Measurements from ENCODE around the gene UGT1A10. TPM values are rescaled to one million over a fixed set of nuclear protein-coding genes. Genes with fewer than 3 reads are reported as not detected.

UGT1A10 gene
- total and polyA plus RNA-seq, 12 donors: not detected

DNA sequence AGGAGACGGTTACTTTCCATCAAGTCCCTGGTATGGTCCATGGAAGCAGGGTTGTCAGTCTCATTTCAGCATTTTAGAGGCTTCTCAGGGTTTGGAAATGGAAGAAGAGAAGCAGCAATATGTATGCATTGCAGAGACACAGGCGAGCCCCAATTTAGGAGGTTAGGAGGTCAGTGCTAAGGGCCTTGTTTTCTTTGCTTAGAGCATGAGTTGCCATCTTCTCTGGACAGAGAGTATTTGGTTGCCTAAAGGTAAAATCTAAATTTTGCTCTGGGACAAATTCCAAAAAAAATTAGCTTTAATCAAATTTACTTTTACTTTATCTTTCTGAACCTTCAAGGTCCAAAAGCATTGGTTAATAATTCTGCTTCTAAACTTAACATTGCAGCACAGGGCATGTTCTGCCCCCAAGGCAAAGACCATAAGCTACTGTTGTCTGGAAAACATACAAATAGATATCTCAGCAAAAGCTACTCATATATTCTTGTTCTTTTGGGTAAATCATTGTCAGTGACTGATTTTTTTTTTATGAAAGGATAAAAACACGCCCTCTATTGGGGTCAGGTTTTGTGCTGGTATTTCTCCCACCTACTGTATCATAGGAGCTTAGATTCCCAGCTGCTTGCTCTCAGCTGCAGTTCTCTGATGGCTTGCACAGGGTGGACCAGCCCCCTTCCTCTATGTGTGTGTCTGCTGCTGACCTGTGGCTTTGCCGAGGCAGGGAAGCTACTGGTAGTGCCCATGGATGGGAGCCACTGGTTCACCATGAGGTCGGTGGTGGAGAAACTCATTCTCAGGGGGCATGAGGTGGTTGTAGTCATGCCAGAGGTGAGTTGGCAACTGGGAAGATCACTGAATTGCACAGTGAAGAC is 35.3 kb downstream of the UGT1A10 start, which contains the start of gene UGT1A9:
Gene UGT1A9, plus strand, starts transcription at position 609 of the 872 bp plus-strand sequence. Its CDS starts 37 bp downstream, at position 646.
- Histone ChIP-seq H3K36me3 (no peaks in the 10 kb centered on the region), H3K27me3 (peaks cover 0 to 12% (median 0%) of the 10 kb centered on the region in 7 donors), H3K4me1 (no peaks in the 10 kb centered on the region), H3K27ac (no peak within 1 kb of the TSS), H3K4me3 (no peak within 1 kb of the TSS), H3K9me3 (no peaks in the 10 kb centered on the region)
- no peak for TF ChIP-seq CTCF (IDR thresholded peaks at IDR 0.05)
- ATAC-seq (no peak), DNase-seq (no peak)
- intact Hi-C loops (cut with DNase I): no loop called here
- WGBS, 2 donors: 80 to 81% methylated on average over 5 of the region's 5 CpGs

DNA sequence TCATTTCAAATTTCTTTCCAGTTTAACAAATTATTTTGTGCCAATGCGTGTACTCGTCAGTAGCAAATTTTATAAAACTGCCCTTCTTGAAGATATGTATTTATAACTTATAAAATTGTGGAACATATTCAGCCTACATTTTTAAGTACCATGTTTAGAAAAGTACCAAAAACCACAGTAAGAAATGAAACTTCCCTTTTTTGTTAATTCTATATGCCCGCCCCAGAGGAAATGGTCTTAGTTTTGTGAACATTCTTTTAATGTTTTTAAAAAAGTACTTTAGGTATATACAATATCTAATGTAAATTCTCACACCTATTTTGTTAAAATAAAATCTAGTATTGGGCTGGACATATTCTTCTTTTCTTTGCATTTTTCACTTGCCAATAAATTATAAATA is 36.6 kb downstream of the UGT1A10 start:
- WGBS, 2 donors: 69 to 92% methylated on average over 3 of the region's 3 CpGs
- no peaks in the 10 kb centered on the region for H3K9me3 ChIP-seq
- no peaks in the 10 kb centered on the region for H3K4me1 ChIP-seq
- peaks cover 0 to 22% (median 0%) of the 10 kb centered on the region in 7 donors for H3K27me3 ChIP-seq
- H3K27ac ChIP-seq: no peak overlapping the region
- H3K36me3 ChIP-seq: no peaks in the 10 kb centered on the region
- no peak overlapping the region for H3K4me3 ChIP-seq
- intact Hi-C loops (cut with DNase I): no loop called here
- ATAC-seq (no peak), DNase-seq (no peak)
- no peak for TF ChIP-seq CTCF (IDR thresholded peaks at IDR 0.05)

DNA sequence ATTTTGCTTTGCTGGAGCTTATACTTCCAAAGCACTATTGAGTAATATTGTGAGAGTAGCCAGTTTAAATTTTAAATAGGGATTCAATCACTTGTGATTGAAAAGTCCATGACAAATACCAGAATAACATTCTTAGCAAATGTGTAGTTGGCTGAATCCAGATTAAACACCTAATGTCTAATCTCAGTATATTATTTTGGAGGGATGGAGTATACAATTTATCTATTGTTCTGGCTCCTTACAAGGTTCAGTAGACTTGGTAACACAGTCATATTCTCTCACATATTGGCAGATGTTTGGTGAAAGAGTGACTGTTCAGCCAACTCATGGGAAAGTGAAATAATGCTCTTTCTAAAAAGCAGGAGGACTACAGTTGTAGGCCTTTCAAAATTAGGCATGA is 37.6 kb downstream of the UGT1A10 start:
- H3K4me1 ChIP-seq: no peaks in the 10 kb centered on the region
- ATAC-seq (no peak), DNase-seq (no peak)
- intact Hi-C loops (cut with DNase I): no loop called here
- no peak overlapping the region for H3K27ac ChIP-seq
- no peak overlapping the region for H3K4me3 ChIP-seq
- no peaks in the 10 kb centered on the region for H3K9me3 ChIP-seq
- no peak for TF ChIP-seq CTCF (IDR thresholded peaks at IDR 0.05)
- peaks cover 0 to 22% (median 0%) of the 10 kb centered on the region in 7 donors for H3K27me3 ChIP-seq
- no peaks in the 10 kb centered on the region for H3K36me3 ChIP-seq

GRCh38 chr2:233674314-233674713 is 38.1 kb downstream of the UGT1A10 start:
- no peak for DNase-seq
- 44 to 48% methylated on average over 1 of the region's 1 CpG for WGBS, 2 donors

More at GRCh38 chr2:233674314-233674713, 38.1 kb downstream of the UGT1A10 start:
- intact Hi-C loops (cut with DNase I): no loop called here
- no peaks in the 10 kb centered on the region for H3K4me1 ChIP-seq
- H3K27ac ChIP-seq: no peak overlapping the region
- no peaks in the 10 kb centered on the region for H3K9me3 ChIP-seq
- TF ChIP-seq CTCF (IDR thresholded peaks at IDR 0.05): no peak
- no peak for ATAC-seq
- H3K4me3 ChIP-seq: no peak overlapping the region
- no peaks in the 10 kb centered on the region for H3K36me3 ChIP-seq
- H3K27me3 ChIP-seq: peaks cover 0 to 25% (median 0%) of the 10 kb centered on the region in 7 donors
